ENCODE measurements around the gene TUBB1. TPM values are rescaled to one million over a fixed set of nuclear protein-coding genes. Genes with fewer than 3 reads are reported as not detected.
"Not testable (repeated sequence)": the region's sequence is repeated elsewhere in the genome, so short reads cannot be mapped to it uniquely, and the experiment has no call there.

TUBB1 gene
- 4.0 TPM for total RNA-seq

DNA sequence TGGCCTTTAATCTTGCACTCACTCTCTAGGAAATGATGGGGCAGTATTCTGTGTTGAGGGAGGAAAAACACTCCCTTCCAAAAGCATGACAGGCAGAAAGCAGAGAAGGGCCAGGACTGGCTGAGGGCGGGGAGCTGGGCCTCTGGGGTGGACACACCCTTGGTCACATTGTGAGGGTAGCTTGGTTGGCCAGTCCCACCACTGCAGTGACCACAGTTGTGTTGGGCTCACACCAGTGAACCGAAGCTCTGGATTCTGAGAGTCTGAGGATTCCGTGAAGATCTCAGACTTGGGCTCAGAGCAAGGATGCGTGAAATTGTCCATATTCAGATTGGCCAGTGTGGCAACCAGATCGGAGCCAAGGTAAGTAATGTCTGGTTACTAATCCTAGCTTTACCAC lies at the start of gene TUBB1:
TUBB1 (plus strand) TSS at position 213 of the 400 bp plus-strand sequence; CDS start at position 307, 94 bp downstream.
- no peak for DNase-seq (ENCODE audit: low read depth in 2 of 3, low spot score in 2 of 3)

DNA sequence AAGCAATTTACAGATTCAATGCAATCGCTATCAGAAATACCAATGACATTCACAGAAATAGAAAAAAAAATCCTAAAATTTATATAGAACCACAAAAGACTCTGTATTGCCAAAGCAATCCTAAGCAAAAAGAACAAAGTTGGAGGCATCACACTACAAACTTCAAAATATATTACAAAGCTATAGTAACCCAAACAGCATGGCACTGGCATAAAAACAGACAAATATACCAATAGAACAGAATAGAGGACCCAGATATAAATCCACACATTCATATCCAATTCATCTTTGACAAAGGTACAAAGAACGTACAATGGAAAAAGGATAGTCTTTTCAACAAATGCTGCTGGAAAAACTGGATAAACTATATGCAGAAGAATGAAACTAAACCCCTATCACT lies 49.8 kb upstream of the TUBB1 start:
- DNase-seq (ENCODE audit: low read depth in 2 of 3, low spot score in 2 of 3), result no peak

DNA sequence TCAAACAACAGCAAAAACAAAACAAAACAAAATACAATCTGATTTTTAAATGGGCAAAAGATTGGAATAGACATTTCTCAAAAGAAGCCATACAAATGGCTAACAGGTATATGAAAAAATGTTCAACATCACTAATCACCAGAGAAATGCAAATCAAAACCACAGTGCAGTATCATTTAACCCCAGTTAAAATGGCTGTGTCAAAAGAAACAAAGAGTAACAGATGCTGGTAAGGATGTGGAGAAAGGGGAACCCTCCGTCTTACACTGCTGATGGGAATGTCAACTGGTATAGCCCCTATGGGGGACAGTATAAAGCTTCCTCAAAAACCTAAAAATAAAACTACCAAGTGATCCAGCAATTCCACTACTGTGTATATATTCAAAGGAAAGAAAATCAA lies 49.1 kb upstream of the TUBB1 start:
- DNase-seq (ENCODE audit: low read depth in 2 of 3, low spot score in 2 of 3), result no peak

DNA sequence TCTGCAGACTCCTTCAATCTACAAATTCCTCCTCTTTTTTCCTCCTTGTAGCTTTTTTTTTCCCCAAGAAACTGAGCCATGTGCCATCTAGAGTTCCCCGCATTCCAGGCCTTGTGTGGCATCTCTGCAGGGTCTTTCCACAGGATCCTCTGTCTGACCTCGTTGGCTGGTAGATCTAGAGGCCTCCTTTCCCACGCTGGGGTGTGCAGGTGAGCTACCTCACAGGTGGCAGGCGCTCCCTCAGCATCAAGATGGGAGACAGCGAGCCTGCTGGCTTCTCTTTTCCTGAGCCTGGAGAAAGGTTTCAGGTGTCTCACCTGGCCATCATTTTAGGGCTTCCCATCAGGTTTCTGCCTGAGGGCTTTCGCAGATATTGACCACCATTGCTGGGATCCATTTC lies 47.8 kb upstream of the TUBB1 start:
- no peak for DNase-seq (ENCODE audit: low read depth in 2 of 3, low spot score in 2 of 3)

DNA sequence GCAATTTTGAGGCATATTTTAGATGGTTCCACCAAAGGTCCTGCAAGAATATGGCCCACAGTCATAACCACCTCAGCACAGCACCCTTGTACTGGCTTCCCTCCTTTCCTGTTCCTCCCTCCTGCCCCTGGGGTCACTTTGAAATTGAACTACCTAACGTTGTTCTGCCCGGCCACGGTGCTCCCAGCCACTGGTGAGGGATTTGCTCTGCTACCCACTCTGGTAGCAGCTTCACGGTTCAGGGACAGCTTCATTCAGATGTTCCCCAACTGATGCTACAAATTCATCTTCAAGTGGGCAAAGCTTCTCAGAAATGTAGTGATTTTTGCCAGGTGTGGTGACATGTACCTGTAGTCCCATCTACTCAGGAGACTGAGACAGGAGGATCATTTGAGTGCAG lies 46.0 kb upstream of the TUBB1 start:
- DNase-seq (ENCODE audit: low read depth in 2 of 3, low spot score in 2 of 3), result no peak

DNA sequence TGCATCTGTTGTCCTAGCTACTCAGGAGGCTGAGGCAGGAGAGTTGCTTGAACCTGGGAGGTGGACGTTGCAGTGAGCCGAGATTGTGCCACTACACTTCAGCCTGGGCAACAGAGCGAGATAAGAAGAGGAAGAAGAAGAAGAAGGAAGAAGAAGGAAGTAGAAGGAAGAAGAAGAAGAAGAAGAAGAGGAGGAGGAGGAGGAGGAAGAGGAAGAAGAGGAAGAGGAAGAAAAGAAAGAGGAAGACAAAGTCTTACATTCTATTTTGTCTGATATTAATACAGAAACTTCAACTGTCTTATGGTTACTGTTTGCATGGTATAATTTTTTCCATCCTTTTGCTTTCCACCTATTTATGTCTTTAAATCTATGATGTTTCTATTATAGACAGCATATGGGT lies 45.4 kb upstream of the TUBB1 start:
- DNase-seq (ENCODE audit: low read depth in 2 of 3, low spot score in 2 of 3), result no peak

DNA sequence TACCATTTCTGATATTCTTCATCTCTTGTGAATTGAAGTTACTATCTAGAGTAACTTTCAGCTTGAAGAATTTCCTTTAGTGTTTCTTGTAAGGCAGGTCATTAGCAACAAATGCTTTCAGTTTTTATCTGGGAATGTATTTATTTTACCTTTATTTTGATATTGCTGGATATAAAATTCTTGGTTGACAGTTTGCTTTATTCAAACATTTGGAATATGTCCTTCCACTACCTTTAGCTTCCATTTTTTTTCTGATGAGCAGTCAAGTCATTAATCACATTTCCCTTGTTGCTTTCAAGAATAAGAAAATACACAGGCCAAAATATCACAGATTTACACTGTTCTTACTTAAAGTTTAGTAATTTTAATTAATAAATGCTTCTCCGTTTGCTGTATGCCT lies 43.9 kb upstream of the TUBB1 start:
- DNase-seq (ENCODE audit: low read depth in 2 of 3, low spot score in 2 of 3), result no peak

DNA sequence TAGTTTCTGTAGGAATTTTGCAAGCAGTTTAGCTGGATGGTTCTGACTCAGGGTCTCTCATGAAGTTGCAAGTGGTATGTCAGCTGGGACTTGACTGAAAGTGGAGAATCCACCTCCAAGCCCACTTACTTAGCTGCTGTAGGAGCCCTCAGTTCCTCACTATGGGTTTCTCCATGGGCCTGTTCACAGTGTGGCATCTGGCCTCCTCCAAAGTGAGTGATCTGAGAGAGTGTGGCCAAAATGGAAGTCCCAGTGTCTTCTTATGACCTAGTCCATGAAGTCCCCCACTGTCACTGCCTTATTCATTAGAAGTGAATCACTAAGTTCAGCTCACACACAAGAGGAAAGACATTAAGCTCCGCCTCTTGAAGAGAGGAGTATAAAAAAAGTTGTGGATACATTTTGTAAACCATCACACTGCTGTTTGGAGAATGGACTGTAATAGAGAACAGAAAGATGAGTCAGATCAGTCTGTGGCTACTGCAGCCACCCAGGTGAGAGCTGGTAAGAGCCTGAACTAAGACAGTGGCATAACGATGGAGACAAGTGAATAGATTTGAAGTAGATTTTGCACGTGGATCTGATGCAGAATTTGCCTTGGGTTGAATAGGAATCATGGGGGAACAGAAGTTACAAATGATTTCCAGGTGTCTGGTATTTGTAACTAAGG lies 43.0 kb upstream of the TUBB1 start:
- DNase-seq (ENCODE audit: low read depth in 2 of 3, low spot score in 2 of 3), result no peak

DNA sequence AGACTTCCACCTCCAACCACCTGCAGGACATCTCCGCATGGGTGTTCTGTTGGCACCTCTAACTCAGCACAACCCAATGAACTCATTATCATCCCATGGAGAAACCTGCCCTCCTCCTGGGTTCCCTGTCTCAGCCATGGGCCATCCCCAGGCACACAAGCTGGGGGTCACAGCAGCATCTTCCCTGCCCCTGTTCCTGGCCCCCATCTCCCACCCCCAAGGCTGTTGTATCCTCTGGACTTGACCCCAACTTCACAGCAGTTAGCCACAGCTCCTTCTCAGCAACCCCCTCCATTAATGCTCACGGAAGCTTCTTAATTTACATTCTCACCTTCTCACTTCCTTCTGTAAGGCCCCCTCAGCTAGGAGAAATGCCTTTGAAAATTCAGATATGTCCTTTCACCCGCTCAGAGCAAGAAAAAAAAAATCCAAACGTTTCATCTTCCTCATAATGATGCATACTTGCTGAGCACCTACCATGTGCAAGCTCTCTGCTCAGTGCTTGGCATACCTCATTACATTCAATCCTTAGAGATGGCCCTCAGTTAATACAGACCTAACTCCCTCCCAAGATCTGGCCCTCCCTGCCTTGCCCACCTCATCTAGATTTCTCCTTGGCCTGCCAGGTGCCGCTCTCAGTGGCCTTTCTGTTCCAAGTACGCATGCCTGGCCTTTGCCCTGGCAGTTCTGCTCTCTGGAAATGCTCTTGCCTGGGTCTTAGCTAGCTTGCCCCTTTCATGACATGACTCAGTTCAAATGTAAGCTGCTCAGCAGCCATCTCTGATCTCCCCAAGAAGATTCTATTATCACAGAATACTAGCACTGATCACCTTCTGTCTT lies 40.7 kb upstream of the TUBB1 start:
- no peak for DNase-seq (ENCODE audit: low read depth in 2 of 3, low spot score in 2 of 3)

DNA sequence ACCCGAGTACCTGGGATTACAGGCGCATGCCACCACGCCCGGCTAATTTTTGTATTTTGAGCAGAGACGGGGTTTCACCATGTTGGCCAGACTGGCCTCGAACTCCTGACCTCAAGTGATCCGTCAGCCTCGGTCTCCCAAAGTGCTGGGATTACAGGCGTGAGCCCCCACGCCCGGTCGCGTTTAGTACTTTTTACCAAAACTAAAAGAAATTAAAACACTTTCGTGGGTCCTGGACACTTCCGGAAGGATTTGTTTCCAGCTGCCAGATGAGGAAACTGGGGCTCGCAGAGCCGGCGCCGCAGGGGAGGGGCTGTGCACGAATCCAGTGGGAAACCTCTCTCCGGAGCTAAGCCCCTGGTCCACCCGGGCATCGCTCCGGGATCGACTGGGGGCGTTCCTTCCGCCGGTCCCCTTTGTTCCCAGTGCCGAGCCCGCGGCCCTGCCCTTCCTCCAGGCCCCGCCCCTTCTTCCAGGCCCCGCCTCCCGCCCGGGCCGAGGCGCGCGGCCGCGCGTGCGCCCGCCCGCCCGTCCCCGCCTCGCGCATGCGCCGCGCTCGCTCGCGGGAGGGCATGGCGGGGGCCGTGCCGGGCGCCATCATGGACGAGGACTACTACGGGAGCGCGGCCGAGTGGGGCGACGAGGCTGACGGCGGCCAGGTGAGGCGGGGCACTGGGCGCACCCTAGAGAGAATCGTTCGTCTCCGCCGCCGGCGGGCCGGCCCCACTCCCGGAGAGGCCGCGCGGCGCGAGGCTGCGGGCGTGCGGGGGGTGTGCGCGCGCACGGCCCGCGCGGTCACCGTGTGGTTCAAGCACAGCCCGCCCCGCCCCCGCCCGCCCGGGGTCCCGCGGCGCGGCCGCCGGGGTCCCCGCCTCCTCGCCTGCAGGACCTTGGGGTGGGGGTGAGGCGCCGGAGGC lies 38.3 kb upstream of the TUBB1 start, which contains the start of gene NELFCD:
NELFCD (plus strand) TSS at position 546 of the 917 bp plus-strand sequence; CDS start at position 600, 54 bp downstream.
- DNase-seq (ENCODE audit: low read depth in 2 of 3, low spot score in 2 of 3), result peak; percentile 84 to 90 (median 87)

DNA sequence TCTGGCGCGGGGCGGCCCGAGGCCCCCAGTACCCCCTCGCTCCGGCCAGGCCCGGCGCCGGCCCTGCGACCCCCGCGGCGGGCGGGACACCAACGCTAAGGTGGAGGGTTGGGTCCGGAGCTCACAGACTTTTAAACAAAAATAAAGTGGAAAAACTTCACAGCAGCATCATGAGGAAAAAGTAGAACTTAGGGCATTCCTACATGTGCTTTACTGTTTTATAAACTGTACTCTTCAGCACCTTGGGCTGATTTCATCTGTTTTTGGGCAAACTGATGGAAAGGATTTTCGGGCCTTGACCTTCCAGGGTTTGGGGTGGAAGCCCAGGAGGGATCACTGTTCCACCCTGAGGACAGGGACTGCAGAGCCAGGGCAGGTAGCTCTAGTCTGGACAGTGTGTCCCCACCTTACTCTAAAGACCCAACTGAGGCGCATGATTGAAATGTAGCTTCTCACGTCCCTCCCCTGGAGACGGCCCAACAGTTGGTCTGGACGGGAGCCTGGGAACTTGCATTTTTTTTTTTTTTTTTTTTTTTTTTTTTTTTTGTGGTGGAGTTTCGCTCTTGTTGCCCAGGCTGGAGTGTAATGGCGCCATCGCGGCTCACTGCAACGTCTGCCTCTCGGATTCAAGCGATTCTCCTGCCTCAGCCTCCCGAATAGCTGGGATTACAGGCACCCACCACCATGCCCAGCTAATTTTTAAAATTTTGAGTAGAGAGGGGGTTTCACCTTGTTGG lies 37.4 kb upstream of the TUBB1 start:
- peak in 1 of 3 donors; percentile 31 for DNase-seq (ENCODE audit: low read depth in 2 of 3, low spot score in 2 of 3)

DNA sequence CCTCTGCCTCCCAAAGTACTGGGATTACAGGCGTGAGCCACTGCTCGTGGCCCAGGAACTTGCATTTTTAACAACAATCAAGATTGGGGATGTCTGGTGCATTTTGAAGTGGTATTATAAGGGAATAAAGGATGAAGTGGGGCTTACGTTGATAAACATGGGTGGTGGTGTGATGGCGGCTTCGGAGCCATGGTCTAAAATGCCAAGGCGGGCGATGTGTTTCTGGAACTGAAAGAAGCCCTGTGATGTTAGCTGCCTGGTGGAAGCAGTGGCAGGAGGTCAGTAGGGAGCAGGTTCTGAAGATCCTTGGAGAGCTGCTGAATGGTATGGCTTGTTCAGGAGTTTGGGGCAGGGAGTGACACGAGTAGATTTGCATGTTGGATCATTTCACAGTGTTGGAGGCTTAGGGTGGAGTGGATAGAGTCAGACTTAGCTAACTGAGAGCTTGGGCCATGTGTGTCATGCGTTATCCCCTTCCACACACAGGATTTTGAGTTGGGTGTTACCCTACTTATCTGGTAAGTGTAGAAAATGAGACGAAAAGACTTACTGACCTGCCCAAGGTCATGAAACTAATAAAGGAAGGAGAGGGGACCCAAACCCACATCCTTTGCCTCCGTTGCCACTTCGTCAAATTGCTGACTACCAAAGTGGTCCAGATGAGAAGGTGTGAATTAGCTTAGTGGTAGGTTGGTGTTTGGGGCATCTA lies 36.7 kb upstream of the TUBB1 start:
- DNase-seq (ENCODE audit: low read depth in 2 of 3, low spot score in 2 of 3), result no peak

DNA sequence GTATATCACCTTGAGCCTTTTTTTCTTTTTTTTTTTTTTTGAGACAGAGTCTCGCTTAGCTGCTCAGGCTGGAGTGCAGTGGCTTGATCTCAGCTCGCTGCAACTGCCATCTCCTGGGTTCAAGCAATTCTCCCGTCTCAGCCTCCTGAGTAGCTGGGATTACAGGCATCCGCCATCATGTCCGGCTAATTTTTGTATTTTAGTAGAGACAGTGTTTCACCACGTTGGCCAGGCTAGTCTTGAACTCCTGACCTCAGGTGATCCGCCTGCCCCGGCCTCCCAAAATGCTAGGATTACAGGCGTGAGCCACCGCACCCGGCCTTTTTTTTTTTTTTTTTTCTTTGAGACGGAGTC lies 36.1 kb upstream of the TUBB1 start:
- DNase-seq (ENCODE audit: low read depth in 2 of 3, low spot score in 2 of 3), result not testable (repeated sequence)

DNA sequence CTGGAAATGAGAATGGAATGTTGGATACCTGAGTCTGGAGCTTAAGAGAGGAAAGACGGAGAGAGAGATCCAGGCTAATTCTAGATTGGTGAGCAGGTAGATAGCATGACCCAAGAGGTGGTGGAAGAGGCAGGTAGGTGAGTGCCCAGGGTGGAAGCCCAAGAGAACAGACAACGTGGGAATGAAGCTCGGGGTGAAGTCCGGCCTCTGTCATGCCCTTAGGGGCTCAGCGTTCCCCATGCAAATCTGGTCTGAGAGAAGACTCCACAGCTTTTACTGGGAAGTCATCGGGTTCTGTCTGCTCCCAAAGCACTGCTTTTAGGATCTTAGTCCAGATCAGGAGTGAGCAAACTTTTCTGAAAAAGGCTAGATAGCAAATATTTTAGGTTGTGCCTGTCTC lies 34.5 kb upstream of the TUBB1 start:
- no peak for DNase-seq (ENCODE audit: low read depth in 2 of 3, low spot score in 2 of 3)

DNA sequence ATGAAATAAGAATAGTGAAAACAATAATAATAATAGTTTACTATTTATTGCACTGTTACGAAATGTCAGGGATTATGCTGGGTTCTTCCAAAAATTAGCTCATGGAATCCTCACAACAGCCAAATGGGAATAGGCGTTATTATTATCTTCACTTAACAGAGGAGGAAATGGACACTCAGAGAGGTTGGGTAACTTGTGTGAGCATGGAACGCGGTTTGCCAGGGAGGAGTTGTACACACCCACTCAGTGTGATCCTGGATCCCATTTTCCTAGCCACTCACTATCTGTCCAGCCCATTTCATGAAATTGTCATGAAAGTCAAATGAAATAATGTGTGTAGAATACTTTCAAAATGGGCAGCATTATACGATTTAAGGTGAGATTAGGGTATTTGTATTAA lies 33.6 kb upstream of the TUBB1 start:
- DNase-seq (ENCODE audit: low read depth in 2 of 3, low spot score in 2 of 3), result no peak

DNA sequence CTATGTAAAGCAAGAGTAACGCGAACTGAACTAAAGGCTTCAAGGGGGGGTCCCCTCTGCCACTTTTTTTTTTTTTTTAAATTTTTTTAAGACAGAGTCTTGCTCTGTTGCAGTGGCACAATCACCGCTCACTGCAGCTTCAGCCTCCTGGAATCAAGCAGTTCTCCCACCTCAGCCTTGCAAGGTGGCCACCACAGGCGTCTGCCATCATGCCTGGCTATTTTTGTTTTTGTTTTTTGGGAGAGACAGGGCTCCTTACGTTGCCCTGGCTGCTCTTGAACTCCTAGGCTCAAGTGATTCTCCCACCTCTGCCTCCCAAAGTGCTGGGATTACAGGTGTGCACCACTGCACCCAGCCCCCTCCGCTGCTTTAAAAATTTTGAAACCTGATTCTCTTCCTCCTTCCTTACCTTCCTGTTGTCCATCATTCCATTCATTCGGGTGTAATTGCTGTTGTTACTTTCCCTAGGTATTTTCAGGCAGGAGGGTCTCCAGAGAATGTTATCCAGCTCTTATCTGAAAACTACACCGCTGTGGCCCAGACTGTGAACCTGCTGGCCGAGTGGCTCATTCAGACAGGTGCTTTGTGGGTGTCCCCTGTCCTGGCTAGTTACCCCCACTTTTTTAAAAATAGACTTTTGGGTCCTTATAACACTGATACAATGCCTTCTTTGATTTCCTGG lies 32.8 kb upstream of the TUBB1 start:
- no peak for DNase-seq (ENCODE audit: low read depth in 2 of 3, low spot score in 2 of 3)

DNA sequence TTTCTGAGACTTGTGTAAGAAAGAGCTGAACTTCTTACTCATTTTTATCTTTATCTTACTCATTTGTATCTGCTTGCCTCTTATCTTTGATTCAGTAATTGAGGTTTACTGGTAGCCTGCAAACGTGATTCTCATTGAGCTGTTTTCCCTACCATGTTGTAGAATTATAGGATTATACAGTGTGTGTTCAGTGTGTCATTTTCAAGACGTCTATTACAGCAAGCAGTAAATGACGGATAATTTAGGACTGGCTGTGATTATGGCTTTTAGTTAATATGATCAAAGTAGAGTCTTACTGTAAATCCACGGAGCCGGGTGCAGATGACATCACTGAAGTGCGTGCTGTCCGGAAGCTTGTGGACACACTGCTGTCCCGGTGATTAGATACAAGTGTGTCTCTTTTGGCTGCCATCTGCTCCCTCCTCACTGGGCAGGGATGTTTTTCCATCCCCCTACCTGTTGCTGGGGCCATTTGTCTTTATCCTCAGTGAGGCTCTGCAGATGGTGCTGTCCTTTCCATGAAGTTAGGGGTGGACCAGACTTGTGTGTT lies 32.2 kb upstream of the TUBB1 start:
- no peak for DNase-seq (ENCODE audit: low read depth in 2 of 3, low spot score in 2 of 3)

DNA sequence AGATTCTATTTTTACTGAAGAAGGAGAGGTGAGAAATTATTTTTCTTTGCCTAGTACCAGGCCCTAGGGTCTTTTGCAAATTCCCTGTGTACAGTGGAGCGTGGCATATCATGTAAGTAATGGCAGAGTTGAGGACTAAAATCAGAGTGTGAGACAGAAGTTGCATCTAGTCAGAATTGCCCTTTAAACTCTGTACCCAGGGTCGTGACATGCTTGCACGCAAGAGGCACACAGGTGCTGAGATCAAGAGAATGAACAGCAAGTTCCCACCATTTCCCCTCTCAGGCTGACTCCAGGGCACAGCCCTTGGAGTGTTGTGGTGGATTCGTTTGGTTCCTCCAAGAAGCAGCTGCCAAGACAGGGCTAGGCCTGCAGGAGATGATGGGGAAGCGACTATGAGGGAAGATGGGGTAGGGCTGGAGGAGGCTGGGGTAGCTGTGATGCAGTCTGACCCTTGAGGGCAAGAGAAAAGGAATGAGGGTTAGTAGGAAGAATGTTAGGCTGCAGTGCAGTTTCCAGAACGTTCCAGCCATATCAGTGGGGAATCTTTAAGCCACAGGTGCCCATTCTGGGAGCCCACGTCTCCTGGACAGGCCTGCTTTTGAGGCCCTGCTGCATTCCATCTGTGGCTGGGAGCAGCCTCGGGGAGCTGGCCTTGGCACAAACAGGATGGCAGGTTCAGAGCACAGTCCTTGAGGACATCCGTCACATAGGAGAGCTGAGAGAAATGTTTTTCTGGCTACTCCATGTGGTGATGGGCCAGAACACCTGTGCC lies 31.3 kb upstream of the TUBB1 start:
- no peak for DNase-seq (ENCODE audit: low read depth in 2 of 3, low spot score in 2 of 3)
